Measurements from ENCODE around the gene WDR81. TPM values are rescaled to one million over a fixed set of nuclear protein-coding genes. Genes with fewer than 3 reads are reported as not detected.
A peak's percentile ranks its signal among the peaks of the same experiment; 100 is the strongest.
"Not testable (repeated sequence)": the region's sequence is repeated elsewhere in the genome, so short reads cannot be mapped to it uniquely, and the experiment has no call there.

The WDR81 gene
- total RNA-seq, 1 donor from 2014 or later = 16.0 TPM

- no peak overlapping the region for H3K4me3 Mint-ChIP-seq
- no peak for TF ChIP-seq CTCF (conservative IDR thresholded peaks at IDR 0.05)
- no peak overlapping the region for H3K27ac Mint-ChIP-seq
- H3K4me1 Mint-ChIP-seq (ENCODE audit: unreplicated experiment) = no peaks in the 10 kb centered on the region
- no peaks in the 10 kb centered on the region for H3K9me3 Mint-ChIP-seq
- H3K36me3 Mint-ChIP-seq = no peaks in the 10 kb centered on the region
- no peak for DNase-seq (ENCODE audit: extremely low spot score, unreplicated experiment)
- no peaks in the 10 kb centered on the region for H3K27me3 Mint-ChIP-seq
Observed at GRCh38 chr17:1735418-1735817, 10.9 kb downstream of the WDR81 start.

- Mint-ChIP-seq H3K9me3 (no peaks in the 10 kb centered on the region), H3K27ac (no peak overlapping the region), H3K27me3 (no peaks in the 10 kb centered on the region), H3K4me1 (ENCODE audit: unreplicated experiment) (no peaks in the 10 kb centered on the region), H3K36me3 (no peaks in the 10 kb centered on the region), H3K4me3 (no peak overlapping the region)
- TF ChIP-seq CTCF (conservative IDR thresholded peaks at IDR 0.05) = no peak
- DNase-seq (ENCODE audit: extremely low spot score, unreplicated experiment) = no peak
Observed at GRCh38 chr17:1735834-1736347, 11.4 kb downstream of the WDR81 start.

- Mint-ChIP-seq H3K9me3 (no peaks in the 10 kb centered on the region), H3K4me3 (peak overlapping the region; percentile 12)
Observed at GRCh38 chr17:1736348-1737281, 12.1 kb downstream of the WDR81 start.

GRCh38 chr17:1737531-1738291 lies 13.2 kb downstream of the WDR81 start:
- no peaks in the 10 kb centered on the region for H3K36me3 Mint-ChIP-seq
- peaks cover 4% of the 10 kb centered on the region for H3K4me1 Mint-ChIP-seq (ENCODE audit: unreplicated experiment)
- TF ChIP-seq CTCF (conservative IDR thresholded peaks at IDR 0.05) = no peak
- H3K27me3 Mint-ChIP-seq = no peaks in the 10 kb centered on the region
- H3K4me3 Mint-ChIP-seq = no peak overlapping the region
- H3K9me3 Mint-ChIP-seq = no peaks in the 10 kb centered on the region
- DNase-seq (ENCODE audit: extremely low spot score, unreplicated experiment) = no peak
- H3K27ac Mint-ChIP-seq = no peak overlapping the region

More at GRCh38 chr17:1736348-1737281, 12.1 kb downstream of the WDR81 start:
- H3K27me3 Mint-ChIP-seq = no peaks in the 10 kb centered on the region
- DNase-seq (ENCODE audit: extremely low spot score, unreplicated experiment) = no peak
- H3K4me1 Mint-ChIP-seq (ENCODE audit: unreplicated experiment) = no peaks in the 10 kb centered on the region
- no peaks in the 10 kb centered on the region for H3K36me3 Mint-ChIP-seq
- TF ChIP-seq CTCF (conservative IDR thresholded peaks at IDR 0.05) = no peak
- H3K27ac Mint-ChIP-seq = peak overlapping the region; percentile 59

GRCh38 chr17:1741899-1742298 lies 17.4 kb downstream of the WDR81 start:
- not testable (repeated sequence) for H3K9me3 Mint-ChIP-seq; H3K27ac Mint-ChIP-seq; DNase-seq (ENCODE audit: extremely low spot score, unreplicated experiment); H3K36me3 Mint-ChIP-seq; H3K27me3 Mint-ChIP-seq; H3K4me3 Mint-ChIP-seq; H3K4me1 Mint-ChIP-seq (ENCODE audit: unreplicated experiment)

All from type B pancreatic cell (in vitro differentiated cells).